HL-60/S4 treated with phorbol 12-myristate 13-acetate at 8.2 ng/mL for 4 days and 3 days (cell line): Measurements from ENCODE around the gene ANKRD42.

Experiments used
- in situ Hi-C: fragments of 300-500 bp; cut with MboI; formaldehyde crosslinking; loops from 2 replicates; pipeline ENCODE4 v1.15.0; 2022; ENCODE audit warnings: low sequenced_read_pairs

ANKRD42 gene

GRCh38 chr11:83285771-83286528 is 92.4 kb downstream of the ANKRD42 start, which contains the start of gene CCDC90B:
Gene CCDC90B (minus strand): TSS chr11:83286367. CDS start chr11:83285972, 395 bp downstream.
- in situ Hi-C loops, result no loop called here

- in situ Hi-C loops, result no loop called here
Measured at GRCh38 chr11:83287631-83288030, 94.1 kb downstream of the ANKRD42 start.

GRCh38 chr11:83292709-83293456 is 99.4 kb downstream of the ANKRD42 start:
- in situ Hi-C loops, result no loop called here

GRCh38 chr11:83293457-83293774 is 99.9 kb downstream of the ANKRD42 start:
- in situ Hi-C loops, result no loop called here

- in situ Hi-C loops, result no loop called here
Measured at GRCh38 chr11:83294208-83294607, 100.7 kb downstream of the ANKRD42 start.
